HK-2 (cell line): ENCODE measurements around the gene DYSF.

ENCODE experiments used
- DNase-seq: peaks from one replicate; pipeline ENCODE4 v3.0.0-alpha.2; 2018; ENCODE audit not compliant: unreplicated experiment

Gene DYSF

DNA sequence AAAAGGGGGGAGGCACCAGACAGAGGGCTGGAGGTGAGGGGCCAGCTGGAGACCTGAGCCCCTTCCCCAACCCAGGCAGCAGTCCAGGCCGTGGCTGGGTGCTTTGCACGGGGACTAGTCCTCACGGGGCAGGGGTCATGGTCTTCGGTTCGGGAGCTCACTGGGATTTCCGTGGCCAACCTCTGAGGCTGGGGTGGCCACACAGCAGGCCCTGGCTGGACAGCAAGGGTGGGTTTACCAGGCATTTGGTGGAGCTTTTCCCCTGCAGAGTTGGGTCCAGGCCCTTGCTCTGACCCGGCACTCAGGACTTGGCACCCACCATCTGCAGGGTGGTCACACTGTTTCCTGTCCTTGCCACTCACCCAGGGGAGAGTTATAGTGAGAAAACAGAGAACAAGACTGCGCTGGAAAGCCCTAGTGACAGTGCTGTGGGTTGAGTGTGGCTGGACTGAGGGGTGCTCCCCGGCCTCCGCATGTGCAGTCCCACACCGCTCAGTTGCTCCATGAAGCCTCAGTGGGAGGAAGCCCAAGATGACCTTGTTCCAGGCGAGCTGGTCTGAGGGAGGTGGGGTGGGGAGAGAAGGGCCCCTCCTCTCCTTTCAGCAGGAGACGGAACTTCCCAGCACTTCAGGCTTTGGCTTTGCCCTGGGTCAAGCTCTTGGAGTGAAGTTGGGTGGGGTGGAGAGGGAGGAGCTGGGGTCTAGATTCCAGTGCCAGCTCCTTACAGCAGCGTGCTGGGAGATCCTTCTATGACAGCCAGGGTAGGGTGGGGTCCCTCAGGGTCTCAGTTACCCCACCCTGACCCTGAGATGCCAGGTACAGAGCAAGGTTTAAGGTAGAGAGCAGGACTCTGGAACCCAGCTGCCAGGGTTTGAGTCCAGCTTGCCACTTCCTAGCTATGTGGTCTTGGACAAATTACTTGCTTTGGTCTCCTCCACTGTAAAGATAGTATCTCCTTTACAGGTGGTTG lies 219.8 kb downstream of the DYSF start:
- DNase-seq, result no peak

DNA sequence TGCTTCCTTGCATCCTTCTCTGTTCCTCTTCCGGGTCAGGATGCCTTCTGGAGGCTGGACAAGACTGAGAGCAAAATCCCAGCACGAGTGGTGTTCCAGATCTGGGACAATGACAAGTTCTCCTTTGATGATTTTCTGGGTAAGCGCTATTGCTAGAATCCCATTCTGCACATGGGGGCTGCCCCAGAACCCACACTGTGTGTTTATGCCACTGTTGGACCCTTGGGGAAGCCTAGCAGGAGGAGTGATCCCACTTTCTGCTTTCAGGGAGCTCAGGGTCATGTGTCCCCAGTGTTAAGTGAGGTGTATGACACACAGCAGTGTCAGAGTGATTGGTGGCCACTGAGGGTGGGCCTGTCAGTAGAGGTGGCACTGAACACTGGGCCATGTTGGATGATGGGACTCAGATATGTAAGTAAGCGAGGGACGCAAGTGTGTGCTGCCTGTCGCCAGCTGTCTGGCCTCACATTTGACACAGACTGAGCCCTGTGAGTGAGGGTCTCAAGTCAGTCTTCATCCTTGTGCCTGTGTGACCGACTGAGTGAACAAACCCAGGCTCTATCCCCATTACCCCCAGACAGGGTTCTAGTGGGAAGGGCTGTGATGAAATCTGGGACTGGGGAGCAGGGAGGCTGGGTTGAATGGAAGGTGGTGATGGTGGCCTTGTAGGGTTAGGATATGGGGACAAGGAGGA lies 220.9 kb downstream of the DYSF start:
- no peak for DNase-seq

DNA sequence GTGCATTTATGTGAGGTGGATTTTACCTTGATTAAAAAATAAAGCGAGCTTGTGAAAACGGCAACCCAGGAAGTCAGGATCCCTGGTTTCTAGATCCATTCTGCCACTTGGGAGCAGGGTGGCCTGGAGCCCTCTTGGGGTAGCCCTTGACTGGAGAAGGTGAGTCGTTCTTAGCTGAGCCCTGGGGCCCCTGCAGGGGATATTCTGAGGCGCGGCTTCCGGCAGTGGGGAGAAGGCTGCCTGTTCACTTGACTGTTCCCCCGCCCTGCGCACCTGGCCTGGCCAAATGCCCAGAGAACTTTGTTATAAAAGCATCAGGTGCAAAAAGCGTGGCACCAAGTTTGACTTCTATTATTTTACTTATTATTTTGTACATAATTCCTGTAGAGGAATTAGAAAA lies 221.9 kb downstream of the DYSF start:
- no peak for DNase-seq

- no peak for DNase-seq
Observed at GRCh38 chr2:71678874-71679273, 225.5 kb downstream of the DYSF start.

- DNase-seq, result no peak
Observed at GRCh38 chr2:71679491-71679890, 226.1 kb downstream of the DYSF start.

- no peak for DNase-seq
Observed at GRCh38 chr2:71680925-71681324, 227.6 kb downstream of the DYSF start.

GRCh38 chr2:71681626-71682025 lies 228.3 kb downstream of the DYSF start:
- no peak for DNase-seq

GRCh38 chr2:71682341-71682740 lies 229.0 kb downstream of the DYSF start:
- DNase-seq, result no peak

DNA sequence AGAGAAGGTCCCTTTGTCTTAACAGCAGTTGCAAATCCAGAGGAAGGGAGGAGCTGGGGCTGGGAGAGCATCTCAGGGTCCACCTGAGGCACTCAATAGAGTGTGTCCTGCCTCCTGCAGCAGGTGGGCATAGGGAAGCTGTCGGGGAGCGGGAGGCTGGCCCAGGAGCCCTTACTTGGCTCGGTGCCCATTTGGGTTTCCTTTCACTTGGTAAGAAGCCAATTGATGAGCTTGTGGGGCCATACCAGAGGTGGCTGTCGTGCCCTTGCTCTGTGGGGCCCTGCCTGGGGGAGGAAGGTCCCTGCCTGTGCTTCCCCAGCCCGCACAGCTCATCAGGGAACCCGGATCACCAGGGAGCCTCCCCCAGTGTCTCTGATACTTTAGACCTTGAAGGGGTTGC lies 229.7 kb downstream of the DYSF start:
- no peak for DNase-seq

DNA sequence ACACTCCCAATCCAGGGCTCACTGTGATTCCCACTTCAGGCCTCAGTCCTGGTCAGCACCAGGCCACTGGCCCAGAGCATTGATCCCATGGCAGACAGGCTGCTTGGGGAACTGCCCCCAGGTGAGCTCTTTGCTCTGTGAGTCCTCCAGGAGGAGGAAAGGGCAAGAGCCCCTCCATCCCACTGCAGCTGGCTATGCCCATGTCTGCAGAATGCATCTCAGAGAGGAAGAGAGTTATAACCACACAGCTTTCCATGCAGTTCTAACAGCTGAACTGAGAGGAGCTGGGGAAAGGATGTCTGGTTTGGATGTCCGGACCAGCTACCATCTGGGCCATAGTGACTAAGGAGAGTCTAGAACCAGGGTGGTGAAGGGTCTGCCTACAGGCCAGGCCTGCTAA lies 230.3 kb downstream of the DYSF start:
- no peak for DNase-seq

GRCh38 chr2:71684226-71685072 lies 231.1 kb downstream of the DYSF start:
- no peak for DNase-seq

DNA sequence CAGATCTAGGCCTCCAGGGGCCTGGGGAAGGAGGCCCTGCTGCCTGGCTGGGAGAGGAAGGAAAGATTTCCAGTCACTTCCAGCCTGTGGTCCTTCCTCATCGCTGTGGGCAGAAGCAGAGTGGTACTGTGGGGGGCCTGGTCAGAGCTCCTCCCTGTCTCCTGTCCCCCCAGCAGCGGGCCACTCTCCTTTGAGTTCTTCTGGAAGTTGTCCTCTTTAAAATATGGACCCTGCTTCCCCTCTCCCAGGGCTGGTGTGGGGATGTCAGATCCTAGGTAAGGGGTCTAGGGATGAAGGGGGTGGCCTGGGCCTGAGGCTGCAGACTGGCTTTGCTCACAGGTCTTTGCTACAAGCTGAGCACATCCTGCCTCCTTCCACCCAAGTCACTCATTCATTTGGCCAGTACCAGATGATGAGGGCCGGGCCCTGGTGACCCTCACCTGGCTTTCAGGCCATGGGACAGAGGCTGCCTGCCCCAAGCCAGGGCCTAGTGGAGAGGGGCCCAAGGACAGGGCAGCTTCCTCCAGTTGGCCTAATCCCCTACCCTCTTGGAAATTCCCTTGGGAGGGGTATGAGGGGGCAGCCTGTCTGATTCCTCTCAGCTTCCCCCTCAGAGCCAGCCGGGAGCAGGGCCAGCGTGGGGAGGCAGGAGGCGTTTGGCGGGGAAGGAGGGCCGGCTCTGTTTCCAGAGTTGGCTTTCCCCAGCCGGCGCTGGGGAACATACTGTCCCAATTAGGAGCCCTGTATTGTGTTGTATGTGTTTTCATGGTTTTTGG lies 231.9 kb downstream of the DYSF start:
- no peak for DNase-seq

GRCh38 chr2:71685941-71686611 lies 232.7 kb downstream of the DYSF start:
- DNase-seq, result no peak

GRCh38 chr2:71686781-71687180 lies 233.4 kb downstream of the DYSF start:
- no peak for DNase-seq

DNA sequence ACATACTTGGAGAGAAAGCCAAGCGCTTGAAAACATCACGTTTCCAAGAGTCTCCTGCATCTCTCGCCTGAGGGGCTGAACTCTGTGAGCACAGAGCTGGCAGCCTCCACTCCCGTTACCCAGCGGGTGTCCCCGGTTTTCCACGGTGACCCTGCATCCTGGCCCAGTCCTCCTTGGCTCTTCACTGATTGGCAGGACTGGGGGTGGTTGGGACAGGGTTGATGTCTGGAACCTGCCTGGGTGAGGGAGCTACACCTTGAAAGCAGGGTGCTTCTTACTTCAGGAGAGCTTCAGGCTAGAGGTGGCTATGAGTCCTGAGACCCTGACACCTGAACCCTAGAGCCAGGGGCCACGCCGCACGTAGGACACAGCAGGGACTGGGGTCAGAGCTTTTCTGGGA lies 234.1 kb downstream of the DYSF start:
- DNase-seq, result no peak

DNA sequence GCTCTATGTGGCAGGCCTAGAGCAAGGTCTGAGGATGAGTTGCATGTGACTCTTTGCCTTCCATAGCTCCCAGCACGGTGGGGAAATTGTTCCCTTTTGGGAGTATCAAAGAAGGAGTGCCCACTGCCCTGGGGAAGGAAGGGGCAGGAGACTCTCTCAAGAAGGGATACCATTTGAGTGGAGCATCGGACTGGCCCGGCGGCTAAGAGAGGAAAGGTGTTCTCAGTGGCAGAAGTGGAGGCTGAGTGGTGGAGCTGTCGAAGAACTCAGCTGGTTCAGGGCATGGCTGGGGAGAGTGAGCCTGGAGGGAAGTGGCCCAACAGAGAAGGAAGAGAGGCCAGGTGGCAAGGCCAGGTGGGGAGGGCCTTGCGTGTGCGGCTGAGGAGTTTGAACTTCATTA lies 235.2 kb downstream of the DYSF start:
- DNase-seq, result no peak

DNA sequence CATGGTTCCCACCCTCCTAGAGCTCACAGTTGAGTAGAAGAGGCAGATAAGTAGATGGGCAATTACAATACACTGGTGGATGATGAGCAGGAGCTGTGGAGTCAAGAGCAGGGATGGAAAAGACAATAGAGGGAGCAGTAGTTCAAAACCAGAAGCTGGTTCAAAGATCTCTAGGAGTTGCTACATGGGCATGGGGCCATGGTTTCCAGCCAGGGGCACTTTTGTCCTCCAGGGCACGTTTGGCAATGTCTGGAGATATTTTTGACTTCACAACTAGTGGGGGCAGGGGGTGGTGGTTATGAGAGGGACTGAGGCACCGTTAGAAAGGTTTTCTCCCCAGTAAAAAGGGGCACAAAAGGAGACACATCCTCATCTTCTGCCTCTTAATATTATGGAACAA lies 236.0 kb downstream of the DYSF start:
- DNase-seq, result no peak

- DNase-seq, result no peak
Observed at GRCh38 chr2:71689968-71690834, 236.8 kb downstream of the DYSF start.

DNA sequence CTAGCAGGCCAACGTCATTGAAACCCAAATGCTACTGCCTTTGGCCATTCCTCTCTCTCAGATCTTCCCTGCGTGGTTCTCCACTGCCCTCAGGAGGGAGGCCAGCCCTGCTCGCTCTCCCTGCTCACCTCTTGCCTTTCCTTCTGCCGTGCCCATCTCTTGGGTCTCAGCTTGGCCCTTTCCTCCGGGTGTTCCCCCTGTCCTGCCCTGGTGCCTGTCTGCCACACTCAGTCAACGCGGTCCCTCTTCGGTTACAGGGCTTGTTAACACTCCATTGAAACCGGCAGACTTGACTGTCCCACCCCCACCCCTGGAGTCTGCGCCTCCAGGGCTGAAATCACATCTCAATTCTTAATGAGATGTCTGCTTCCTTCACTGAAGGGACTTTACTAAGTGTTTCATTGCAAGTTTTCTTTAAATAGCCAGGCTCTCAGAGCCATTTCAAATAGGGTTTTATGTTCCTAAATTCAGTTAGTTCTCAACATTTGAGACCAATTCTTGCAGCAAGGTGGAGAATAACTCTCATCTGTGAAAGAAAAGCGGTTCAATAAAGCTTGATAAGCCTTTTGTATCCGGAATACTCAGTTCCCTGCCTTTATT lies 237.6 kb downstream of the DYSF start:
- DNase-seq, result no peak
